RWPE1 (cell line): ENCODE results near the gene OSBPL10.

Source experiments
- CTCF ChIA-PET: fragments of 350-600 bp; sonication (Branson Sonifier 250); formaldehyde crosslinking; extraction: SDS; loops from one replicate; lab custom pipeline; 2021; lab: Yijun Ruan, JAX
- POLR2A ChIA-PET: fragments of 400-600 bp; formaldehyde crosslinking; extraction: SDS; loops from one replicate; lab custom pipeline; 2020; ENCODE audit warnings: antibody characterized with exemption; ENCODE audit not compliant: low non-redundant PET; lab: Yijun Ruan, JAX
- DNase-seq: peaks from one replicate; pipeline ENCODE4 v3.0.0; 2012; ENCODE audit warnings: low spot score
- H3K27ac ChIP-seq: fragments of 450-650 bp; 2 replicates; pipeline ENCODE4 v1.5.1; 2017
- CTCF ChIP-seq: fragments of 450-650 bp; conservative IDR thresholded peaks from 2 replicates; pipeline ENCODE4 v1.5.1; 2017; ENCODE audit warnings: low read depth, mild to moderate bottlenecking

Gene OSBPL10

GRCh38 chr3:31620656-31621055 lies 360.4 kb downstream of the OSBPL10 start:
- ChIA-PET CTCF (no interaction called here), POLR2A (no interaction called here)
- DNase-seq = no peak
- no peak overlapping the region for H3K27ac ChIP-seq
- TF ChIP-seq CTCF = no peak

GRCh38 chr3:31616711-31617110 lies 364.4 kb downstream of the OSBPL10 start:
- DNase-seq = no peak
- no peak for TF ChIP-seq CTCF
- ChIA-PET CTCF (no interaction called here), POLR2A (no interaction called here)
- H3K27ac ChIP-seq = no peak overlapping the region

GRCh38 chr3:31615071-31615875 lies 365.8 kb downstream of the OSBPL10 start:
- no peak for DNase-seq
- ChIA-PET CTCF (no interaction called here), POLR2A (no interaction called here)
- TF ChIP-seq CTCF = no peak
- H3K27ac ChIP-seq = no peak overlapping the region

- ChIA-PET POLR2A (no interaction called here), CTCF (no interaction called here)
- no peak for TF ChIP-seq CTCF
- DNase-seq = peak; percentile 3
- no peak overlapping the region for H3K27ac ChIP-seq
These were observed 366.7 kb downstream of the OSBPL10 start for GRCh38 chr3:31614162-31614921.

GRCh38 chr3:31613654-31614053 lies 367.4 kb downstream of the OSBPL10 start:
- no peak for TF ChIP-seq CTCF
- CTCF ChIA-PET = no interaction called here
- DNase-seq = no peak
- no peak overlapping the region for H3K27ac ChIP-seq
- POLR2A ChIA-PET = no interaction called here

- ChIA-PET CTCF (no interaction called here), POLR2A (no interaction called here)
- no peak for TF ChIP-seq CTCF
- no peak overlapping the region for H3K27ac ChIP-seq
- DNase-seq = no peak
These were observed 367.9 kb downstream of the OSBPL10 start for GRCh38 chr3:31613177-31613576.
